Measurements from ENCODE around the gene ACOX3.

ACOX3 gene

GRCh38 chr4:8369426-8370105 is 71.0 kb downstream of the ACOX3 start:
- Histone ChIP-seq H3K4me1 (ENCODE audit: insufficient read depth, low read length, poor library complexity, severe bottlenecking) (no peaks in the 10 kb centered on the region), H3K9me3 (ENCODE audit: insufficient read depth, low read depth, low read length) (no peaks in the 10 kb centered on the region), H2AFZ (ENCODE audit: low read length) (no peak overlapping the region), H3K9me2 (replicated peaks; ENCODE audit: low read depth, low read length) (no peaks in the 10 kb centered on the region), H3K4me2 (ENCODE audit: low read depth, low read length, poor library complexity, severe bottlenecking) (no peak overlapping the region), H3K27me3 (ENCODE audit: insufficient read depth, low read length, poor library complexity, severe bottlenecking) (no peaks in the 10 kb centered on the region), H3K4me3 (ENCODE audit: low read length, poor library complexity, severe bottlenecking) (no peak overlapping the region), H4K20me1 (ENCODE audit: insufficient read depth, low read length, poor library complexity, severe bottlenecking) (no peaks in the 10 kb centered on the region), H3K36me3 (ENCODE audit: insufficient read depth, low read length) (no peaks in the 10 kb centered on the region), H3K9ac (ENCODE audit: low read depth, low read length, poor library complexity, severe bottlenecking) (no peak overlapping the region), H3F3A (ENCODE audit: low read depth) (no peaks in the 10 kb centered on the region), H3K79me2 (ENCODE audit: insufficient read depth, low read length) (no peaks in the 10 kb centered on the region)
- TF ChIP-seq, protein P1, sequence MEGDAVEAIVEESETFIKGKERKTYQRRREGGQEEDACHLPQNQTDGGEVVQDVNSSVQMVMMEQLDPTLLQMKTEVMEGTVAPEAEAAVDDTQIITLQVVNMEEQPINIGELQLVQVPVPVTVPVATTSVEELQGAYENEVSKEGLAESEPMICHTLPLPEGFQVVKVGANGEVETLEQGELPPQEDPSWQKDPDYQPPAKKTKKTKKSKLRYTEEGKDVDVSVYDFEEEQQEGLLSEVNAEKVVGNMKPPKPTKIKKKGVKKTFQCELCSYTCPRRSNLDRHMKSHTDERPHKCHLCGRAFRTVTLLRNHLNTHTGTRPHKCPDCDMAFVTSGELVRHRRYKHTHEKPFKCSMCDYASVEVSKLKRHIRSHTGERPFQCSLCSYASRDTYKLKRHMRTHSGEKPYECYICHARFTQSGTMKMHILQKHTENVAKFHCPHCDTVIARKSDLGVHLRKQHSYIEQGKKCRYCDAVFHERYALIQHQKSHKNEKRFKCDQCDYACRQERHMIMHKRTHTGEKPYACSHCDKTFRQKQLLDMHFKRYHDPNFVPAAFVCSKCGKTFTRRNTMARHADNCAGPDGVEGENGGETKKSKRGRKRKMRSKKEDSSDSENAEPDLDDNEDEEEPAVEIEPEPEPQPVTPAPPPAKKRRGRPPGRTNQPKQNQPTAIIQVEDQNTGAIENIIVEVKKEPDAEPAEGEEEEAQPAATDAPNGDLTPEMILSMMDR (conservative IDR thresholded peaks at IDR 0.05; ENCODE audit: low read length): no peak
- TF ChIP-seq EZH2phosphoT487 (IDR thresholded peaks at IDR 0.05; ENCODE audit: borderline replicate concordance): no peak

DNA sequence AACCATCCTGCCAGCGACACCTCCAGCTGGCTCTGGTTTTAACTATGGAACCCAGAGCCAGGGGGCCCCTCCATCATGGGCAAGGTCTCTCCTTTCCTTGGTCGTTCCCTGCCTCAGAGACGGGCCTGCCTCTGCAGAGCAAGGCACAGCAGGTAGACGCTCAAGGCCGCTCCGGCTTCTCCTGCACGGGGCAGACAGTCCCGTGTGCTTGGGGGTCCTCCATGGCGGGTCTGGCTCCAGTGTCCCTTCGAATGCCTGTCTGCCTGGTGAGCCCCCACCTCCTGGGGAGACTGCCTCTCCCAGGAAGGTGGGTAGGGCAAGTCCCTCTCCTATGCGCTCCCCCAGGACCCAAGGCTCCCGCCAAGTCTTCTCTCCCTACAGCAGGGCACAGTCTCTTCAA is 71.5 kb downstream of the ACOX3 start:
- H3K9ac ChIP-seq (ENCODE audit: low read depth, low read length, poor library complexity, severe bottlenecking): no peak overlapping the region
- no peak overlapping the region for H3K4me2 ChIP-seq (ENCODE audit: low read depth, low read length, poor library complexity, severe bottlenecking)
- no peaks in the 10 kb centered on the region for H3K9me2 ChIP-seq (replicated peaks; ENCODE audit: low read depth, low read length)
- no peaks in the 10 kb centered on the region for H3K36me3 ChIP-seq (ENCODE audit: insufficient read depth, low read length)
- no peaks in the 10 kb centered on the region for H3K4me1 ChIP-seq (ENCODE audit: insufficient read depth, low read length, poor library complexity, severe bottlenecking)
- H3K9me3 ChIP-seq (ENCODE audit: insufficient read depth, low read depth, low read length): no peaks in the 10 kb centered on the region
- H3K27me3 ChIP-seq (ENCODE audit: insufficient read depth, low read length, poor library complexity, severe bottlenecking): no peaks in the 10 kb centered on the region
- no peaks in the 10 kb centered on the region for H3K79me2 ChIP-seq (ENCODE audit: insufficient read depth, low read length)
- H3K4me3 ChIP-seq (ENCODE audit: low read length, poor library complexity, severe bottlenecking): no peak overlapping the region
- no peaks in the 10 kb centered on the region for H4K20me1 ChIP-seq (ENCODE audit: insufficient read depth, low read length, poor library complexity, severe bottlenecking)
- TF ChIP-seq, protein P1 (conservative IDR thresholded peaks at IDR 0.05; ENCODE audit: low read length): no peak
- no peak for TF ChIP-seq EZH2phosphoT487 (IDR thresholded peaks at IDR 0.05; ENCODE audit: borderline replicate concordance)
- no peaks in the 10 kb centered on the region for H3F3A ChIP-seq (ENCODE audit: low read depth)
- H2AFZ ChIP-seq (ENCODE audit: low read length): no peak overlapping the region

- no peaks in the 10 kb centered on the region for H3K9me3 ChIP-seq (ENCODE audit: insufficient read depth, low read depth, low read length)
- no peak overlapping the region for H3K4me3 ChIP-seq (ENCODE audit: low read length, poor library complexity, severe bottlenecking)
- no peaks in the 10 kb centered on the region for H3K27me3 ChIP-seq (ENCODE audit: insufficient read depth, low read length, poor library complexity, severe bottlenecking)
- H3K4me2 ChIP-seq (ENCODE audit: low read depth, low read length, poor library complexity, severe bottlenecking): no peak overlapping the region
- no peak overlapping the region for H3K9ac ChIP-seq (ENCODE audit: low read depth, low read length, poor library complexity, severe bottlenecking)
- TF ChIP-seq EZH2phosphoT487 (IDR thresholded peaks at IDR 0.05; ENCODE audit: borderline replicate concordance): no peak
- TF ChIP-seq, protein P1 (conservative IDR thresholded peaks at IDR 0.05; ENCODE audit: low read length): no peak
- no peaks in the 10 kb centered on the region for H3K36me3 ChIP-seq (ENCODE audit: insufficient read depth, low read length)
- H3K79me2 ChIP-seq (ENCODE audit: insufficient read depth, low read length): no peaks in the 10 kb centered on the region
- H3F3A ChIP-seq (ENCODE audit: low read depth): no peaks in the 10 kb centered on the region
- no peaks in the 10 kb centered on the region for H3K4me1 ChIP-seq (ENCODE audit: insufficient read depth, low read length, poor library complexity, severe bottlenecking)
- no peaks in the 10 kb centered on the region for H4K20me1 ChIP-seq (ENCODE audit: insufficient read depth, low read length, poor library complexity, severe bottlenecking)
- no peak overlapping the region for H2AFZ ChIP-seq (ENCODE audit: low read length)
- no peaks in the 10 kb centered on the region for H3K9me2 ChIP-seq (replicated peaks; ENCODE audit: low read depth, low read length)
These were observed 72.5 kb downstream of the ACOX3 start for GRCh38 chr4:8368061-8368481.
